Mesothelial cell of epicardium (in vitro differentiated cells): ENCODE measurements around the gene SYCP2L. TPM values are rescaled to one million over a fixed set of nuclear protein-coding genes. Genes with fewer than 3 reads are reported as not detected.
"Not testable (repeated sequence)": the region's sequence is repeated elsewhere in the genome, so short reads cannot be mapped to it uniquely, and the experiment has no call there.

Experiments used
- DNase-seq, 2 experiments: peaks; one replicate each; pipeline ENCODE4 v3.0.0; 2021; ENCODE audit warnings: low spot score in 2 of 2; ENCODE audit not compliant: unreplicated experiment in 2 of 2
- H3K27ac Mint-ChIP-seq: 2 replicates; pipeline ENCODE4 v1.8.0; 2021; ENCODE audit warnings: mixed read lengths
- H3K27me3 Mint-ChIP-seq: 2 replicates; pipeline ENCODE4 v1.8.0; 2021; ENCODE audit warnings: low read depth, mixed read lengths
- H3K36me3 Mint-ChIP-seq: 2 replicates; pipeline ENCODE4 v1.8.0; 2021; ENCODE audit warnings: mixed read lengths
- H3K4me1 Mint-ChIP-seq: 2 replicates; pipeline ENCODE4 v1.8.0; 2021; ENCODE audit warnings: mixed read lengths
- H3K4me3 Mint-ChIP-seq: 2 replicates; pipeline ENCODE4 v1.8.0; 2021; ENCODE audit warnings: mild to moderate bottlenecking, moderate library complexity, mixed read lengths
- H3K9me3 Mint-ChIP-seq: 2 replicates; pipeline ENCODE4 v1.8.0; 2021; ENCODE audit warnings: mixed read lengths
- total RNA-seq: library from RNA; stranded (reverse); gene quantifications from 3 replicates; pipeline ENCODE4 v1.2.1, GENCODE V29; 2021
- TF ChIP-seq, protein P1 (sequence below): fragments of 200-600 bp; sonication (generic); IDR thresholded peaks from one replicate; pipeline ENCODE4 v1.5.0; 2021; ENCODE audit warnings: antibody characterized with exemption; ENCODE audit not compliant: unreplicated experiment

The SYCP2L gene
- total RNA-seq, 1 donor from 2014 or later = 20.1 TPM

- H3K36me3 Mint-ChIP-seq = peaks cover 3% of the 10 kb centered on the region
- DNase-seq = no peak
- H3K9me3 Mint-ChIP-seq = peaks cover 18% of the 10 kb centered on the region
- no peaks in the 10 kb centered on the region for H3K27me3 Mint-ChIP-seq
- TF ChIP-seq, protein P1, sequence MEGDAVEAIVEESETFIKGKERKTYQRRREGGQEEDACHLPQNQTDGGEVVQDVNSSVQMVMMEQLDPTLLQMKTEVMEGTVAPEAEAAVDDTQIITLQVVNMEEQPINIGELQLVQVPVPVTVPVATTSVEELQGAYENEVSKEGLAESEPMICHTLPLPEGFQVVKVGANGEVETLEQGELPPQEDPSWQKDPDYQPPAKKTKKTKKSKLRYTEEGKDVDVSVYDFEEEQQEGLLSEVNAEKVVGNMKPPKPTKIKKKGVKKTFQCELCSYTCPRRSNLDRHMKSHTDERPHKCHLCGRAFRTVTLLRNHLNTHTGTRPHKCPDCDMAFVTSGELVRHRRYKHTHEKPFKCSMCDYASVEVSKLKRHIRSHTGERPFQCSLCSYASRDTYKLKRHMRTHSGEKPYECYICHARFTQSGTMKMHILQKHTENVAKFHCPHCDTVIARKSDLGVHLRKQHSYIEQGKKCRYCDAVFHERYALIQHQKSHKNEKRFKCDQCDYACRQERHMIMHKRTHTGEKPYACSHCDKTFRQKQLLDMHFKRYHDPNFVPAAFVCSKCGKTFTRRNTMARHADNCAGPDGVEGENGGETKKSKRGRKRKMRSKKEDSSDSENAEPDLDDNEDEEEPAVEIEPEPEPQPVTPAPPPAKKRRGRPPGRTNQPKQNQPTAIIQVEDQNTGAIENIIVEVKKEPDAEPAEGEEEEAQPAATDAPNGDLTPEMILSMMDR = no peak
- H3K4me1 Mint-ChIP-seq = no peaks in the 10 kb centered on the region
- H3K4me3 Mint-ChIP-seq = no peak overlapping the region
- no peak overlapping the region for H3K27ac Mint-ChIP-seq
Observed at GRCh38 chr6:10857259-10857658, 29.6 kb upstream of the SYCP2L start.

DNA sequence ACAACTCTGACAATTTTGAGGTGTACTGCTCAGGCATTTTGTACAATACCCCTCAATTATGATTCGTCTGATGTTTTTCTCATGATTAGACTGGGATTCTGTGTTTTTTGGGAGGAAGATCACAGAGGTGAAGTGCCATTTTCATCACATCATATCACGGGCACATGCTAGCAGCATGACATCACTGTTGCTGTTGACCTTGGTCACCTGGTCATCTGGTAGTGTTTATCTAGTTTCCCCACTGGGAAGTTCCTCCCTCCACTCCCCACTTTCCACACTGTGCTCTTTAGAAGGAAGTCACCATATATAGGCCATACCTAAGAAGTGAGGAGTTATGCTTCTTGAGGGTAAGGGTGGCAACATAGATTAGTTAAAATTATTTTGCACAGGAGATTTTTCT lies 25.8 kb upstream of the SYCP2L start:
- no peak for DNase-seq
- TF ChIP-seq, protein P1 = no peak
- Mint-ChIP-seq H3K9me3 (no peaks in the 10 kb centered on the region), H3K36me3 (no peaks in the 10 kb centered on the region), H3K27me3 (no peaks in the 10 kb centered on the region), H3K27ac (no peak overlapping the region), H3K4me1 (no peaks in the 10 kb centered on the region), H3K4me3 (no peak overlapping the region)

GRCh38 chr6:10862361-10862760 lies 24.5 kb upstream of the SYCP2L start:
- H3K27me3 Mint-ChIP-seq = no peaks in the 10 kb centered on the region
- no peaks in the 10 kb centered on the region for H3K36me3 Mint-ChIP-seq
- no peaks in the 10 kb centered on the region for H3K9me3 Mint-ChIP-seq
- H3K4me1 Mint-ChIP-seq = no peaks in the 10 kb centered on the region
- DNase-seq = no peak
- no peak overlapping the region for H3K27ac Mint-ChIP-seq
- H3K4me3 Mint-ChIP-seq = no peak overlapping the region
- TF ChIP-seq, protein P1 = no peak

DNA sequence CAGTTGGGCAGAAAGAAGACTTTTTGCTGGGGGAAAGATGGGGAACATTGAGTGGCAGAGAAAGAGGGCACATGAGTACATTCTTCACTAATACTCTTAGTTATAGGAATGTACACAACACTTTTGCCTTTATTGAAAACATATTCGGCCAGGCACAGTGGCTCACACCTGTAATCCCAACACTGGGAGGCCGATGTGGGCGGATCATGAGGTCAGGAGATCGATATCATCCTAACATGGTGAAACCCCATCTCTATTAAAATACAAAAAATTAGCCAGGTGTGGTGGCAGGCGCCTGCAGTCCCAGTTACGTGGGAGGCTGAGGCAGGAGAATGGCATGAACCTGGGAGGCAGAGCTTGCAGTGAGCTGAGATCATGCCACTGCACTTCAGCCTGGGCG lies 23.8 kb upstream of the SYCP2L start:
- H3K36me3 Mint-ChIP-seq, H3K4me1 Mint-ChIP-seq, H3K4me3 Mint-ChIP-seq, H3K27me3 Mint-ChIP-seq, H3K27ac Mint-ChIP-seq, DNase-seq, H3K9me3 Mint-ChIP-seq: not testable (repeated sequence)

DNA sequence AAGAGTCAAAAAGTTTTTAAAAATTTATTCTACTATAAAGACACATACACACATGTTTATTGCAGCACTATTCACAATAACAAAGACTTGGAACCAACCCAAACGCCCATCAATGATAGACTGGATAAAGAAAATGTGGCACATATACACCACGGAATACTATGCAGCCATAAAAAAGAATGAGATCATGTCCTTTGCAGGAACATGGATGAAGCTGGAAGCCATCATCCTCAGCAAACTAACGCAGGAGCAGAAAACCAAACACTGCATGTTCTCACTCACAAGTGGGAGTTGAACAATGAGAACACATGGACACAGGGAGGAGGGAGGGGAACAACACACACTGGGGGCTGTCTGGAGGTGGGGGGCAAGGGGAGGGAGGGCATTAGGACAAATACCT lies 20.1 kb upstream of the SYCP2L start:
- DNase-seq, H3K9me3 Mint-ChIP-seq, H3K27ac Mint-ChIP-seq, H3K36me3 Mint-ChIP-seq, H3K4me3 Mint-ChIP-seq, H3K4me1 Mint-ChIP-seq, H3K27me3 Mint-ChIP-seq: not testable (repeated sequence)

- Mint-ChIP-seq H3K4me1 (no peaks in the 10 kb centered on the region), H3K9me3 (no peaks in the 10 kb centered on the region), H3K27ac (no peak overlapping the region), H3K36me3 (no peaks in the 10 kb centered on the region), H3K4me3 (no peak overlapping the region), H3K27me3 (no peaks in the 10 kb centered on the region)
- no peak for DNase-seq
- TF ChIP-seq, protein P1 = no peak
Observed at GRCh38 chr6:10867952-10868351, 18.9 kb upstream of the SYCP2L start.

GRCh38 chr6:10873374-10873773 lies 13.5 kb upstream of the SYCP2L start:
- no peak for DNase-seq
- Mint-ChIP-seq H3K9me3 (no peaks in the 10 kb centered on the region), H3K27me3 (peaks cover 11% of the 10 kb centered on the region), H3K36me3 (no peaks in the 10 kb centered on the region), H3K4me1 (peaks cover 5% of the 10 kb centered on the region), H3K27ac (no peak overlapping the region), H3K4me3 (no peak overlapping the region)
- TF ChIP-seq, protein P1 = no peak
